HG03039 (cell line): ENCODE measurements around the gene PDCD7.
"Not testable (repeated sequence)": the region's sequence is repeated elsewhere in the genome, so short reads cannot be mapped to it uniquely, and the experiment has no call there.

Experiments
- ATAC-seq: cut with Tn5 transposase; IDR thresholded peaks from one replicate; pipeline ENCODE4 v1.9.1; 2021; ENCODE audit warnings: mild to moderate bottlenecking, moderate library complexity; ENCODE audit not compliant: unreplicated experiment

Gene PDCD7

GRCh38 chr15:65133548-65134200 lies at the start of gene PDCD7:
Gene PDCD7, minus strand, starts transcription at chr15:65133808. Its CDS starts 27 bp downstream, at chr15:65133781.
- peak; percentile 81 for ATAC-seq

GRCh38 chr15:65182538-65182937 lies 48.9 kb upstream of the PDCD7 start:
- no peak for ATAC-seq

GRCh38 chr15:65181582-65182353 lies 48.2 kb upstream of the PDCD7 start:
- not testable (repeated sequence) for ATAC-seq

GRCh38 chr15:65180167-65180566 lies 46.6 kb upstream of the PDCD7 start:
- ATAC-seq, result no peak

GRCh38 chr15:65177901-65178300 lies 44.3 kb upstream of the PDCD7 start:
- ATAC-seq, result no peak

GRCh38 chr15:65176056-65176455 lies 42.4 kb upstream of the PDCD7 start:
- ATAC-seq, result no peak

- ATAC-seq, result no peak
Measured at GRCh38 chr15:65175511-65175910, 41.9 kb upstream of the PDCD7 start.

- no peak for ATAC-seq
Measured at GRCh38 chr15:65174509-65174908, 40.9 kb upstream of the PDCD7 start.

GRCh38 chr15:65172531-65172930 lies 38.9 kb upstream of the PDCD7 start:
- ATAC-seq, result no peak

- no peak for ATAC-seq
Measured at GRCh38 chr15:65171428-65171827, 37.8 kb upstream of the PDCD7 start.

GRCh38 chr15:65165875-65166274 lies 32.3 kb upstream of the PDCD7 start:
- ATAC-seq, result no peak

GRCh38 chr15:65164139-65164538 lies 30.5 kb upstream of the PDCD7 start:
- ATAC-seq, result no peak

- ATAC-seq, result no peak
Measured at GRCh38 chr15:65163041-65163440, 29.4 kb upstream of the PDCD7 start.

GRCh38 chr15:65156692-65157091 lies 23.1 kb upstream of the PDCD7 start:
- no peak for ATAC-seq

GRCh38 chr15:65154720-65155119 lies 21.1 kb upstream of the PDCD7 start:
- no peak for ATAC-seq

- ATAC-seq, result no peak
Measured at GRCh38 chr15:65147902-65148301, 14.3 kb upstream of the PDCD7 start.

GRCh38 chr15:65146438-65146837 lies 12.8 kb upstream of the PDCD7 start:
- no peak for ATAC-seq

GRCh38 chr15:65138631-65139030 lies 5.0 kb upstream of the PDCD7 start:
- not testable (repeated sequence) for ATAC-seq

GRCh38 chr15:65137893-65138292 lies 4.3 kb upstream of the PDCD7 start:
- ATAC-seq, result not testable (repeated sequence)

GRCh38 chr15:65137089-65137488 lies 3.5 kb upstream of the PDCD7 start:
- not testable (repeated sequence) for ATAC-seq

- ATAC-seq, result no peak
Measured at GRCh38 chr15:65134538-65134937, 930 bp upstream of the PDCD7 start.

GRCh38 chr15:65132878-65133547 lies 595 bp downstream of the PDCD7 start:
- ATAC-seq, result peak; percentile 38
